NCI-H1417 treated with DMSO at 0.1 percent for 48 hours (cell line): ENCODE measurements around the gene COA6.
"Not testable (repeated sequence)": the region's sequence is repeated elsewhere in the genome, so short reads cannot be mapped to it uniquely, and the experiment has no call there.

ENCODE experiments used
- DNase-seq: peaks from one replicate; lab custom pipeline; 2025; lab: John Stamatoyannopoulos, UW

Gene COA6, protein sequence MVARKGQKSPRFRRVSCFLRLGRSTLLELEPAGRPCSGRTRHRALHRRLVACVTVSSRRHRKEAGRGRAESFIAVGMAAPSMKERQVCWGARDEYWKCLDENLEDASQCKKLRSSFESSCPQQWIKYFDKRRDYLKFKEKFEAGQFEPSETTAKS

DNA sequence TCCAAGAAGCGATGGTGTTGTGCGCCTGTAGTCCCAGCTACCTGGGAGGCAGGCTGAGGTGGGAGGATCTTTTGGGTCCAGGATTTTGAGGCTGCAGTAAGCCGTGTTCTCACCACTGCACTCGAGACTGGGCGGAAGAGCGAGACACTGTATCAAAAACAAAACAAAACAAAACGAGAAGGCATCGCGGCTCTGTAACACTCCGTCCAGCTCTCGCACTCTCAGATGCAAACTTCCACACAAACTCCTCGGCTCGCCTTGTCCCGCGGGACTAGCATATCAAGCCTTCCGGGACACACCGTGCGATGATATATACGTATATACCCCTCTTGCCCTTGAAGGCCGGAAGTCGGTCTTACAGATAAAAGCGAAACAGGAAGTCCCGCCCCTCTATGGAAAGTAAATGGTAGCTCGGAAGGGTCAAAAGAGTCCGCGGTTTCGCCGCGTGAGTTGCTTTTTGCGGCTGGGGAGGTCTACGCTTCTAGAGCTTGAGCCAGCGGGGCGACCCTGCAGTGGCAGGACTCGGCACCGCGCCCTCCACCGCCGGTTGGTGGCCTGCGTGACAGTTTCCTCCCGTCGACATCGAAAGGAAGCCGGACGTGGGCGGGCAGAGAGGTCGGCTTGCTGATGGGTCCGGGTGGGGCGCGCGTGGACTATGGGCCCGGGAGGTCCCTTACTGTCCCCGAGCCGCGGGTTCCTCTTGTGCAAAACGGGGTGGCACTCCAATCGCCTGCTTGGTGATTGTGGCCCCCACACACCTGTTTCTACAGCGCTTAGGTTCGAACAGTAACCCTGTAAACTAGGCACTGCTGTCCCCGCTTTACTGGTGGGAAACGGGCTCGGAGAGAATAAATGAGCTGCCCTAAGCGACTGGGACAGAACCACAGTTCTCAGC lies at the start of gene COA6:
Gene COA6 (plus strand): TSS at position 393 of the 895 bp plus-strand sequence. CDS start 11 bp downstream, at position 404.
- peak; percentile 89 for DNase-seq

DNA sequence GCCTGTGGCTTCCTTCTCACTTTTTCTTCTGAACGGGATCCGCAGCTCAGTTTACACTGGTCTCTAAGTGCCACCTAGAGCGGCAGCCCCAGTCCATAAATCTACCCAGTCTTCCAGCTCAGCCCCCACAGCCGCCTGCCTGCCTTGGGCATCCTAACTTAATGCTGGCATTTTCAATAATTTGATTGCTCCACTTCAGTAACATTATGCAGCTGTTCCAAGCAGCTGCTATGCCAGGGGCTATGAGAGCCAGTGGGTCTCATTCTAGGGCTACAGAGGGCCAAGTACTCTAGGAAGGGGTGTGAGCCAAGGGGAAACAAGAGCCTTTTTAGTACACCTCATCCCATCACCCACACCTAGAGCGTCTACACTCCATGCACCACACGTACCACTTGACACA lies 48.4 kb upstream of the COA6 start:
- DNase-seq, result no peak

DNA sequence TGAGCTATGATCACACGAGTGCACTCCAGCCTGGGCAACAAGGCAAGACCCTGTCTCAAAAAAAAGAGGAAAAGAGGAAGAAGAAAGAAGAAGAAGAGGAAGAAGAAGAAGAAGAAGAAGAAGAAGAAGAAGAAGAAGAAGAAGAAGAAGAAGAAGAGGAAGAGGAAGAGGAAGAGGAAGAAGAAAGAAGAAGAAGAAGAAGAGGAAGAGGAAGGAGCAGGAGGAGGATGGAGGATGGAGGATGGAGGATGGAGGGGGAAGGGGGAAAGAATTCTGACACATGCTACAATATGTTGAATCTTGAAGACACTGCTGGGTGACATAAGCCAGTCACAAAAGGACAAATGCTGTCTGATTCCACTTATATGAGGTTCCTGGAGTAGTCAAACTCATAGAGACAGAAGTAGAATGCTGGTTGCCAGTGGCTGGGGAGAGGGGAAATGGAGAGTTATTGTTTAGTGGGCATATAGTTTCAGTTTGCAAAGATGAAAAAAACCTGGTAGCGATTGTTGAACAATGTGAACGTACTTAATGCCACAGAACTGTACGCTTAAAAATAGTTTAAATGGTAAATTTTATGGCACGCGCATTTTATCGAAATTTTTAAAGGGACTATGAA lies 47.3 kb upstream of the COA6 start:
- no peak for DNase-seq

- DNase-seq, result no peak
Observed at GRCh38 chr1:234326497-234327366, 46.5 kb upstream of the COA6 start.

DNA sequence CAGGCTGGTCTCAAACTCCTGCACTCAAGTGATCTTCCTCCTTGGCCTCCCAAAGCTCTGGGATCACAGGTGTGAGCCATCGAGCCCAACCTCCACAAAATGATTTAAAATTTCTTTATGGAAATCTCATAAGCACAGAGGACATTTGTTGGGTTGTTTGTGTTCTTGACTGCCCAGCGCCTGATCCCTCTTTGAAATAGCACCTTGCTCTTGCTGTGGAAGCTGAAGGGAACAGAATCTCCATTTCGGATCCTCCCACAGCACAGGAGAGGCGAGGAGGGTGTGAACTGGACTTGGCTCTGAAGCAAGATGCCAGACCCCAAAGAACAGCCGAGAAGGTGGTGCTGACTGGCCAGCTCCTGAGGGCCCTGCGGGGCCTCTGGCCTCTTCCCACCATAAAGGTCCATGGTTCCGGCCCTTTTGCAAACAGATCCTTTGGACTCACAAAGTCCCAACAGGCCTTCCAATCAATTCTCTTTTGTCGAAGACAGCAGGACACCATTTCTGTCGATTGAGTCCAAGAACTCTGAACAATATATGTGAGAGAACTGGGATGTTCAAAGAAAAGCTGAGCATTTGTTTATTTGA lies 45.6 kb upstream of the COA6 start:
- DNase-seq, result no peak

DNA sequence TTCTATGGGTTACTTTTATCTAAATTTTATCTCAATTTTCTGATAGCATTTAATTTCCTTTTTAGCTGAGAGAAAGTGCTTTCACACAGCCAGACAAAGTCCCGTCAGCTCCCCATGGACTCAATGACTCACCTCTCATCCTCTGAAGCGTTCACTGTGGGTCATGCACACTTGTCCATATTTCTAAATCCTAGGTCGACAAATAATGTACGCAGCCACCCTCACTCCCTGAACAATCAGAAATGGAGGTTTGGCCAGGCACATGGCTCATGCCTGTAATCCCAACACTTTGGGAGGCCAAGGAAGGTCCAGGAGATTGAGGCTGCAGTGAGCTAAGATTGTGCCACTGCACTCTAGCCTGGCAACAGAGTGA lies 42.4 kb upstream of the COA6 start:
- no peak for DNase-seq

DNA sequence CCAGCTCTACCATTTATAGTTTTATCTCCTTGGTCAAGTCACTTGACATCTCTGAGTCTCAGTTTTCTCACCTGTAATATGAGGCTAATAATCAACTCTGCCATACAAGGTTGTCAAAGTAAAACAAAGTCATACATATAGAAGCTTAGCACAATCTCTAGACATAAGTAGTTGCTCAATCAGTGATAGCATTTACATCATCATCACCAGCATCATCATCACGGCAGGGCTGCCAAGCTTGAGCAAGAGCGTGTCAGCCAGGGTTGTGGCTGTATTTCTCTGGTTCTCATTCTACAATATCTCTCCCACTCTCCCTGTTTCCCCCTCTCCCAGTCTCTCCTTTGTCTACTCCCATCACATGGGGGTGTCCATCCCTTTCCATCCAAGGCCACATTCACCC lies 41.7 kb upstream of the COA6 start:
- no peak for DNase-seq

DNA sequence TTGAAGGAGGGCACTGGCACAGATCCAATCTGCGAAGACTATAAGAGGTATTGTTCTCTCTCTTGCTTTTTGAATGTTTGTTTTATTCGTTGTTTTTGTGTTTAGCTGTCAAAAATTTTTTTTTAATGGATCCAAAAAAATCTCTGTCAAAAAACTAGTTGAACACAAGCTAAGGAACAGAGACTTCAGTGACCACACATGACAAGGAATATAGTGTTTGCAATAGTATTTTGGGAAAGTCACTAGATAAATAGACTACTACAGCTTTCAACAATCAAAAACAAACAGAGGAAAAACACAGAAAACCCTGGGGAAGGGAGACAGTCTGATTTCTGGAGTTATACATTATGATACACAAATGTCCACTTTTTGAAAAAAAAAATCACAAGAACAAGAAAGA lies 36.9 kb upstream of the COA6 start:
- no peak for DNase-seq

DNA sequence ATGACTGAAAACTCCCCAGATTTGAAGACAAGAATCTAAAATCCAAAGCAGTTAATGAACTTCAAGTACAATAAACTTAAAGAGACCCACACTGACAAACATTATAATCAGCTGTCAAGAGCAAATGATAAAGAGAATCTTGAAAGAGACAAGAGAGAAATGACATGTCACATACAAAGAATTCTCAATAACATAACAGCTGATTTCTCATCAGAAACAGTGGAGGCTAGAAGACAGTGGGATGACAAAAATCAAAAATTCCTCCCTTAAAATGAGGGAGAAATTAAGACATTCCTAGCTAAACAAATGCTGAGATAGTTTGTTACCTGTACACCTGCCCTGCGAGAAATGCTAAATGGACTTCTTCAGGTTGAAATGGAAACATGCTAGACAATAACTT lies 36.0 kb upstream of the COA6 start:
- no peak for DNase-seq

- no peak for DNase-seq
Observed at GRCh38 chr1:234340528-234340927, 32.7 kb upstream of the COA6 start.

- no peak for DNase-seq
Observed at GRCh38 chr1:234342774-234343173, 30.5 kb upstream of the COA6 start.

DNA sequence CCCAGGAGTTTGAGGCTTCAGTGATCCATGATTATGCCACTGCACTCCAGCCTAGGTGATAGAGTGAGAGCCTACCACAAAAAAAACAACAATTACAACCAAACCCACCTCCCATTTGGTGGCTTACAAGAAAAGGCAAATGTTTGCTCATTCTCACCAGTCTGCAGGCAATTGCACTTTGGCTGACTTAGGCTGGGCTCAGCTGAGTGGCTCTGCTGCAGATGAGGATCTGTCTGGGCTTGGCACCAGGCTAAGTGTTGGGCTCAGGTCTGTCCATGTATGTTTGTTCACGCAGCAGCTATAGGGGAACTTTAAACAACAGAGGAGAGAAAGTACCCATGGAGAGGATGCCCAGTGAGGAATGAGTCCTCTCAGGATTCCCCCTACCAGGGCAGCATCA lies 28.0 kb upstream of the COA6 start:
- no peak for DNase-seq

DNA sequence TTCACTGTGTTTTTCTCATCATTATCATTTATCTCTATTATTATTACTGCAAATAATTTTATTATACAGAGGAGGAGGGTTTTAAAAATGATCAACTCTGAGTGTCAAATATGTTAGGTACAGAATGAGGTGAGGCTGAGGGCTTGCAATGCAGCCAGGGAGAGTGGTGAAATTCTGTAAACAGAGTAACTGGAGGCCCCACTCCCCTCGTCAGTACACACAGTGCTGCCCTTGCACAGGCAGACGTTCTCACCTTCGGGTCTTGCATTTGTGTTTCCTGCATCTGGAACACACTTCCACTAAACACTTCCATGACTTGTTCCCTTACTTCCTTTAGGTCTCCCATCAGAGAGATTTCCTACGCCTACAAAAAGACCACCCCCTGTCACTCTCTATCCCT lies 24.3 kb upstream of the COA6 start:
- no peak for DNase-seq

DNA sequence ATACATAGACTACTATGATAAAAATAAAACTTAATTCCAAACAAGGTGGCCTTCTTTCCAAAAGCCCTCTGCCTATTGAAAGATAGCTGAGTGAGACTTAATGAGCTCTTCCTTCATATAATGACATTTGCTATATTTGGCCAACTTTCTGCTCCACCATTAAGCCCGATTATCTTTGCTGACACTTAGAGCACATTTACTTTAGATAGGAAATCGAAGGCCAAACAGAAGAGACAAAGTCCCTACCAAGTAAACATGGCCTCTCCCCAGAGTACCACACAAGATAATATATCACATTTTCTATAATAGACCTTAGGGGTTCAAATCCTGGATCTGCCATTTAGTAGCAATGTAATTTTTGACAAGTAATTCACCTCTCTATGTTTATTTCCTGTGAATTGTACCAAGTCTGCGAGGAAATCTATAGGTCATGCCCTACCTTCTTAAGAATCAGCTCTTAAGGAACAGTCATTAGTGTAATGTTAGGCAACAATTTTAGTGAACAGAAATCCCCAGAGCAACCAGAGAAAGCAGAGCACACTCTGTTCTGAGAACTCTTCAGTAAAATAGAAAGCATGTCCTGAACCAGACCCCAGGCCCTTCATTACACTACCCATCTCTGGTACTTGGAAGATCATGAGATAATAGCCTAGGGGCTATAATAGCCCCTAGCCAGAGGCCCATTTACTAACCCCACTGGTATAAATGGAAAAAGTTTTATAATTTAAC lies 17.3 kb upstream of the COA6 start:
- no peak for DNase-seq

DNA sequence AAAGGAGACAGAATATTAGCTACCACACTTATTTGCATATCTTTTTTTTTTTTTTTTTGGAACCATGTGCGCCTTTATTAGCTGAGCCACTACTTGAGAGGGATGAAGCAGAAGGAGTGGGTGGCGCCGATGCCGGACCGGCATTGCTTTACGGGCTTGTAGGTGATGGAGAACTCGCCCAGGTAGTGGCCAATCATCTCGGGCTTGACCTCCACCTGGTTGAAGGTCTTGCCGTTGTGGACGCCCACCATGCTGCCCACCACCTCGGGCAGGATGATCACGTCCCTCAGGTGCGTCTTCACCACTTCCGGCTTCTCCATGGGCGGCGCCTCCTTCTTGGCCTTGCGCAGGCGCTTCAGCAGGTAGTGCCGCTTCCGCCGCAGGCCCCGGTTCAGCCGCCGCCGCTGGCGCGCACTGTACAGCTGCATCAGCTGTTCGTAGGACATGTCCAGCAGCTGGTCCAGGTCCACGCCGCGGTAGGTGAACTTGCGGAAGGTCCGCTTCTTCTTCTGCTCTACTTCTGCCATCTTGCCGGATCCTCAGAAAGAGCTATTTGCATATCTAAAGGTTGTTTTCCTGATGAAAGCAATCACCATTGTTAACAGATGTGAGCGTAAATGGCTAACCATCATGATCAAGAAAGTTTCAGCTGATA lies 16.5 kb upstream of the COA6 start:
- DNase-seq, result not testable (repeated sequence)

GRCh38 chr1:234357831-234358230 lies 15.4 kb upstream of the COA6 start:
- no peak for DNase-seq

DNA sequence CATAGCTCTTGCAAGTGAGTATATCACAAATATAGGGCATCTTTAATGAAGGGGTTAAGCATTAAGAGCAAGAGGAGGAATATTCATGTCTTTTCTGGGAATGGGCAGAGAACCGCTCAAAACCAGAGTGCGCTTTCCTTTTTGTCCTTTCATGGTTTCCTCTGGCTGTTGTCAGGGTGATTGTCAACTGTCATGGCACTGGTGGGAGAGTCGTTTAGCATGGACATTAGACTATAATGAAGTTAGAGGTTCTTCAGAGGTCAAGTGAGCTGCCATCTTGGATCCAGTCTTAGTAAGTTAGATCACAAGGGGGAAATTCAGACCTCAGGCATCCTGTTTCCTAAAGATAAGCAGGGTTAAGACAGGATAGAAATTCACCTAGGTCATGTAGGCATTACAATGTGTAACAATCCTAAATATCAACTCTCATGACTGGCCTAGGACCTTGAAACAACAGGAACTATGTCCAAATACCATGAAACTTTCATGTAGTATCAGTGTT lies 12.1 kb upstream of the COA6 start:
- DNase-seq, result no peak

- DNase-seq, result no peak
Observed at GRCh38 chr1:234362558-234362957, 10.7 kb upstream of the COA6 start.

- DNase-seq, result no peak
Observed at GRCh38 chr1:234368320-234369032, 4.8 kb upstream of the COA6 start.

DNA sequence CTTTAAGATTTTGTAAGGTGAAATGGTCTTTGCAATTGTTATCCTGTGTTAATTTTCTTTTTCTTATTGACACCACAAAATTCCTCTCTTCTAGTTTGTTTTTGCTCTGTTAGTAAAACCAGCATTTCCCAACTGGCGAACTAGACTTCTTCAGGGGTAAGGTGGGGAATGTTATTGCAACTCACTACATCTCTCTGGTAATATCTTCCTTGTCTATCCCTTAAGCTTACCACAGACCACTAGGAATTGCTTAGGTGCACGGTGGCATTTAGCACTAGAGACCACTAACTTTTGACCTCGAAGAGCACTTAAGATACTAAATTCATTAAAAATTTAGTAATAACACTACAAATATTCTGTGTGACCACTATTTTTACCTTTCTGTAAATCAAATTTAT lies 4.2 kb upstream of the COA6 start:
- no peak for DNase-seq
